Hepatocyte (in vitro differentiated cells): ENCODE results near the gene PTCD2.

Source experiments
- EZH2 ChIP-seq: fragments of 200-600 bp; sonication (generic); IDR thresholded peaks from 2 replicates; pipeline ENCODE4 v1.6.1; 2016; ENCODE audit warnings: antibody characterized with exemption, mild to moderate bottlenecking, borderline replicate concordance
- EZH2phosphoT487 ChIP-seq: fragments of 200-600 bp; sonication (generic); IDR thresholded peaks from one replicate; pipeline ENCODE4 v1.6.1; 2018; ENCODE audit warnings: antibody characterized with exemption, mild to moderate bottlenecking, low read depth, moderate library complexity; ENCODE audit not compliant: unreplicated experiment, severe bottlenecking
- TF ChIP-seq, protein P1 (sequence below): fragments of 200-600 bp; sonication (generic); IDR thresholded peaks from 2 replicates; pipeline ENCODE4 v1.5.1; 2016; ENCODE audit warnings: antibody characterized with exemption, mild to moderate bottlenecking; ENCODE audit not compliant: poor library complexity

DNA sequence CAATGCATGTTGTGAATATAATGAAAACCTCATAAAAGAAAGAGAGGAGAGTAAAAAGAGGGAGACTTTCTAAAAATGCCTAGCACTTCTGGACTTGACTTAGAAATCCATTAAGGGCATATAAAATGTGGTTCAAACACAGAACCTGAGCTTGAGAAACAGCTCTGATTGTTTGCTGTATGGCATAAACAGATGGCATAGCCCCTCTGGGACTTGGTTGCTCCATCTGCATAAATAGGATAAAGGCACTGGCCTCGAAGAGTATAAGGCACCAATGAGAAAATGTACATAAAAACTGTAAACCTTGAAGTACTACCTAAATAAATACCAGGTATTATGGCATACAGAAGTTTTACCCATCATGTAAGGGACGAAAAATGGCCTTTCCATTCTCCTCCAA lies 23.9 kb upstream of the PTCD2 start:
- TF ChIP-seq, protein P1, sequence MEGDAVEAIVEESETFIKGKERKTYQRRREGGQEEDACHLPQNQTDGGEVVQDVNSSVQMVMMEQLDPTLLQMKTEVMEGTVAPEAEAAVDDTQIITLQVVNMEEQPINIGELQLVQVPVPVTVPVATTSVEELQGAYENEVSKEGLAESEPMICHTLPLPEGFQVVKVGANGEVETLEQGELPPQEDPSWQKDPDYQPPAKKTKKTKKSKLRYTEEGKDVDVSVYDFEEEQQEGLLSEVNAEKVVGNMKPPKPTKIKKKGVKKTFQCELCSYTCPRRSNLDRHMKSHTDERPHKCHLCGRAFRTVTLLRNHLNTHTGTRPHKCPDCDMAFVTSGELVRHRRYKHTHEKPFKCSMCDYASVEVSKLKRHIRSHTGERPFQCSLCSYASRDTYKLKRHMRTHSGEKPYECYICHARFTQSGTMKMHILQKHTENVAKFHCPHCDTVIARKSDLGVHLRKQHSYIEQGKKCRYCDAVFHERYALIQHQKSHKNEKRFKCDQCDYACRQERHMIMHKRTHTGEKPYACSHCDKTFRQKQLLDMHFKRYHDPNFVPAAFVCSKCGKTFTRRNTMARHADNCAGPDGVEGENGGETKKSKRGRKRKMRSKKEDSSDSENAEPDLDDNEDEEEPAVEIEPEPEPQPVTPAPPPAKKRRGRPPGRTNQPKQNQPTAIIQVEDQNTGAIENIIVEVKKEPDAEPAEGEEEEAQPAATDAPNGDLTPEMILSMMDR, result no peak
- TF ChIP-seq EZH2phosphoT487 (no peak), EZH2 (no peak)
